Astrocyte (in vitro differentiated cells and primary cell): ENCODE data around the gene NXPH4. TPM values are rescaled to one million over a fixed set of nuclear protein-coding genes. Genes with fewer than 3 reads are reported as not detected.
A peak's percentile ranks its signal among the peaks of the same experiment; 100 is the strongest.

Experiments used
- DNase-seq: peaks from one replicate; pipeline ENCODE4 v3.0.0-alpha.2; 2010; ENCODE audit warnings: low read depth
- FAIRE-seq: peaks from 2 replicates; lab custom pipeline; 2011; peaks lifted over from hg19 to GRCh38; lab: Jason Lieb, UNC
- H2AFZ ChIP-seq: 2 replicates; pipeline ENCODE4 v1.6.0; 2012; ENCODE audit warnings: low read depth, low read length, inconsistent platforms
- H3K27ac ChIP-seq: 2 replicates; pipeline ENCODE4 v1.5.1; 2011; ENCODE audit warnings: low read depth, low read length, inconsistent platforms
- H3K27me3 ChIP-seq: 2 replicates; pipeline ENCODE4 v1.6.0; 2011; ENCODE audit warnings: low read length, inconsistent platforms; ENCODE audit not compliant: insufficient read depth
- H3K36me3 ChIP-seq: 2 replicates; pipeline ENCODE4 v1.5.1; 2011; ENCODE audit warnings: low read length, inconsistent platforms; ENCODE audit not compliant: insufficient read depth
- H3K4me1 ChIP-seq: 2 replicates; pipeline ENCODE4 v1.5.1; 2011; ENCODE audit warnings: low read length, inconsistent platforms; ENCODE audit not compliant: insufficient read depth
- H3K4me2 ChIP-seq: 2 replicates; pipeline ENCODE4 v1.6.0; 2012; ENCODE audit warnings: low read length, inconsistent platforms
- H3K4me3 ChIP-seq: 2 replicates; pipeline ENCODE4 v1.5.1; 2011; ENCODE audit warnings: low read depth, mild to moderate bottlenecking, low read length, inconsistent platforms; ENCODE audit not compliant: insufficient read depth
- H3K79me2 ChIP-seq: 2 replicates; pipeline ENCODE4 v1.6.0; 2012; ENCODE audit warnings: mild to moderate bottlenecking, low read length, inconsistent platforms; ENCODE audit not compliant: insufficient read depth
- H3K9ac ChIP-seq: 2 replicates; pipeline ENCODE4 v1.6.0; 2012; ENCODE audit warnings: mild to moderate bottlenecking, low read length, inconsistent platforms
- H3K9me3 ChIP-seq: 2 replicates; pipeline ENCODE4 v1.5.1; 2012; ENCODE audit warnings: low read depth, mild to moderate bottlenecking, low read length, inconsistent platforms; ENCODE audit not compliant: insufficient read depth
- H4K20me1 ChIP-seq: 2 replicates; pipeline ENCODE4 v1.6.0; 2012; ENCODE audit warnings: low read length, inconsistent platforms; ENCODE audit not compliant: insufficient read depth
- H3K27ac Mint-ChIP-seq: one replicate; pipeline ENCODE4 v1.8.0; 2021; ENCODE audit warnings: mild to moderate bottlenecking, mixed read lengths; ENCODE audit not compliant: unreplicated experiment
- H3K27me3 Mint-ChIP-seq: one replicate; pipeline ENCODE4 v1.8.0; 2021; ENCODE audit warnings: low read depth, mixed read lengths; ENCODE audit not compliant: unreplicated experiment
- H3K36me3 Mint-ChIP-seq: one replicate; pipeline ENCODE4 v1.8.0; 2021; ENCODE audit warnings: low read depth, mixed read lengths; ENCODE audit not compliant: unreplicated experiment
- H3K4me1 Mint-ChIP-seq: one replicate; pipeline ENCODE4 v1.8.0; 2021; ENCODE audit warnings: low read depth, mixed read lengths; ENCODE audit not compliant: unreplicated experiment
- H3K4me3 Mint-ChIP-seq: one replicate; pipeline ENCODE4 v1.8.0; 2021; ENCODE audit warnings: mild to moderate bottlenecking, moderate library complexity, mixed read lengths; ENCODE audit not compliant: unreplicated experiment
- H3K9me3 Mint-ChIP-seq: one replicate; pipeline ENCODE4 v1.8.0; 2021; ENCODE audit warnings: mild to moderate bottlenecking, mixed read lengths; ENCODE audit not compliant: unreplicated experiment
- CTCF ChIP-seq: IDR thresholded peaks from 2 replicates; pipeline ENCODE4 v1.5.1; 2011; ENCODE audit warnings: low read depth, mild to moderate bottlenecking, inconsistent platforms, low read length, moderate library complexity; ENCODE audit not compliant: insufficient read depth
- EZH2 ChIP-seq: IDR thresholded peaks from 2 replicates; pipeline ENCODE4 v1.6.1; 2012; ENCODE audit warnings: mild to moderate bottlenecking, low read length, inconsistent platforms; ENCODE audit not compliant: insufficient read depth
- total RNA-seq: library from RNA; stranded (reverse); gene quantifications from 2 replicates; pipeline ENCODE4 v1.2.1, GENCODE V29; 2021

NXPH4 gene
- total RNA-seq, 1 donor from 2014 or later = 14.5 TPM

GRCh38 chr12:57237932-57238853, 21.6 kb downstream of the NXPH4 start:
- Histone ChIP-seq H3K27me3 (peaks cover 32% of the 10 kb centered on the region), H3K79me2 (peaks cover under 1% of the 10 kb centered on the region), H3K27ac (no peak overlapping the region), H3K36me3 (peaks cover 7% of the 10 kb centered on the region), H2AFZ (peak overlapping the region; percentile 69), H4K20me1 (peaks cover 51% of the 10 kb centered on the region), H3K4me1 (peaks cover 38% of the 10 kb centered on the region), H3K9me3 (no peaks in the 10 kb centered on the region), H3K9ac (peak overlapping the region; percentile 17), H3K4me3 (peak overlapping the region; percentile 29), H3K4me2 (peak overlapping the region; percentile 94)
- Mint-ChIP-seq H3K9me3 (no peaks in the 10 kb centered on the region), H3K4me3 (peak overlapping the region; percentile 87), H3K4me1 (peaks cover 37% of the 10 kb centered on the region), H3K27ac (peak overlapping the region; percentile 95), H3K27me3 (peaks cover 27% of the 10 kb centered on the region), H3K36me3 (peaks cover 22% of the 10 kb centered on the region)
- no peak for FAIRE-seq
- TF ChIP-seq CTCF = no peak
- TF ChIP-seq EZH2 = no peak
- DNase-seq = no peak

- Histone ChIP-seq H3K4me2 (peak overlapping the region; percentile 94), H3K79me2 (no peaks in the 10 kb centered on the region), H3K4me1 (peaks cover 34% of the 10 kb centered on the region), H4K20me1 (peaks cover 42% of the 10 kb centered on the region), H3K27ac (no peak overlapping the region), H3K27me3 (peaks cover 32% of the 10 kb centered on the region), H3K9me3 (no peaks in the 10 kb centered on the region), H3K36me3 (no peaks in the 10 kb centered on the region), H3K4me3 (peak overlapping the region; percentile 64), H2AFZ (peak overlapping the region; percentile 69), H3K9ac (peak overlapping the region; percentile 70)
- Mint-ChIP-seq H3K27me3 (peaks cover 28% of the 10 kb centered on the region), H3K36me3 (peaks cover 14% of the 10 kb centered on the region), H3K9me3 (no peaks in the 10 kb centered on the region), H3K27ac (peak overlapping the region; percentile 95), H3K4me3 (peak overlapping the region; percentile 87), H3K4me1 (peaks cover 38% of the 10 kb centered on the region)
- FAIRE-seq (no peak), DNase-seq (peak; percentile 38)
- TF ChIP-seq CTCF = peak; percentile 94
- peak; percentile 40 for TF ChIP-seq EZH2
Measured at GRCh38 chr12:57238854-57239554, 22.4 kb downstream of the NXPH4 start.
